H1 (cell line): ENCODE results near the gene ZNF358. TPM values are rescaled to one million over a fixed set of nuclear protein-coding genes. Genes with fewer than 3 reads are reported as not detected.

Source experiments
- CTCF ChIA-PET: fragments of 300-600 bp; sonication (Branson Sonifier 250); formaldehyde crosslinking; loops from one replicate; lab custom pipeline; 2021; ENCODE audit not compliant: partially characterized antibody; lab: Charles Lee
- POLR2A ChIA-PET: fragments of 300-600 bp; sonication (Branson Sonifier 250); formaldehyde crosslinking; loops from one replicate; lab custom pipeline; 2021; ENCODE audit warnings: inconsistent platforms; ENCODE audit not compliant: partially characterized antibody; lab: Charles Lee
- DNase-seq, 2 experiments: peaks; one replicate each; pipeline versions ENCODE4 v3.0.0 to v3.0.0-alpha.2; 2010 to 2022; ENCODE audit warnings: low spot score in 2 of 2, low read depth in 1 of 2, mixed read lengths in 1 of 2
- FAIRE-seq: peaks from 2 replicates; lab custom pipeline; 2011; peaks lifted over from hg19 to GRCh38; lab: Jason Lieb, UNC
- H2AFZ ChIP-seq: 2 replicates; pipeline ENCODE4 v1.8.1; 2012; ENCODE audit warnings: low read length, inconsistent platforms
- H2AK5ac ChIP-seq: 2 replicates; pipeline ENCODE4 v1.6.1; 2013; ENCODE audit warnings: low read depth, low read length
- H2BK120ac ChIP-seq: replicated peaks from 2 replicates; pipeline ENCODE3; 2013; ENCODE audit warnings: low read depth, low read length, inconsistent platforms
- H2BK12ac ChIP-seq: 2 replicates; pipeline ENCODE4 v1.6.1; 2013; ENCODE audit warnings: low read depth, low read length
- H2BK15ac ChIP-seq: 2 replicates; pipeline ENCODE4 v1.6.1; 2013; ENCODE audit warnings: low read length
- H2BK20ac ChIP-seq: 2 replicates; pipeline ENCODE4 v1.6.1; 2013; ENCODE audit warnings: low read length
- H2BK5ac ChIP-seq: 2 replicates; pipeline ENCODE4 v1.6.1; 2013; ENCODE audit warnings: low read depth, low read length
- H3K14ac ChIP-seq: 2 replicates; pipeline ENCODE4 v1.6.1; 2013; ENCODE audit warnings: inconsistent platforms; ENCODE audit not compliant: insufficient read length
- H3K18ac ChIP-seq: 2 replicates; pipeline ENCODE4 v1.6.1; 2013; ENCODE audit warnings: low read length; ENCODE audit errors: extremely low read depth
- H3K23ac ChIP-seq: 2 replicates; pipeline ENCODE4 v1.6.1; 2013; ENCODE audit warnings: inconsistent platforms; ENCODE audit not compliant: insufficient read length
- H3K23me2 ChIP-seq: 2 replicates; pipeline ENCODE4 v1.6.1; 2013; ENCODE audit warnings: low read depth, low read length
- H3K27ac ChIP-seq: 2 replicates; pipeline ENCODE4 v1.6.1; 2011; ENCODE audit warnings: low read depth, low read length, inconsistent platforms
- H3K27me3 ChIP-seq, 4 experiments: replicated peaks in 1 of 4; 1 replicate in 1 of 4; 2 replicates in 3 of 4; pipeline versions ENCODE4 v1.6.1 to v1.8.1; 2011 to 2013; ENCODE audit warnings: low read length in 3 of 4, mild to moderate bottlenecking in 3 of 4, inconsistent platforms in 2 of 4, mixed read lengths in 2 of 4, moderate library complexity in 1 of 4; ENCODE audit not compliant: control insufficient read depth in 3 of 4, insufficient read depth in 3 of 4; ENCODE audit errors: extremely low read depth in 1 of 4
- H3K36me3 ChIP-seq, 4 experiments: 2 replicates each; pipeline versions ENCODE4 v1.6.1 to v1.8.1; 2011 to 2013; ENCODE audit warnings: mild to moderate bottlenecking in 4 of 4, low read length in 3 of 4, moderate library complexity in 2 of 4, control low read depth in 1 of 4, inconsistent platforms in 1 of 4; ENCODE audit not compliant: insufficient read depth in 4 of 4, control insufficient read depth in 2 of 4
- H3K4ac ChIP-seq: replicated peaks from 2 replicates; pipeline ENCODE3; 2013; ENCODE audit warnings: low read length, low read depth, mixed read lengths, inconsistent platforms; ENCODE audit not compliant: insufficient read length
- H3K4me1 ChIP-seq, 4 experiments: replicated peaks in 1 of 4; 1 replicate in 1 of 4; 2 replicates in 3 of 4; pipeline versions ENCODE4 v1.6.1 to v1.8.1; 2011 to 2013; ENCODE audit warnings: low read length in 3 of 4, inconsistent platforms in 2 of 4, mixed read lengths in 1 of 4; ENCODE audit not compliant: insufficient read depth in 4 of 4, control insufficient read depth in 3 of 4
- H3K4me2 ChIP-seq, 2 experiments: 2 replicates each; pipeline versions ENCODE4 v1.6.1 to v1.8.1; 2011 to 2013; ENCODE audit warnings: low read depth in 2 of 2, low read length in 2 of 2, control low read depth in 1 of 2, inconsistent platforms in 1 of 2, mild to moderate bottlenecking in 1 of 2; ENCODE audit not compliant: insufficient read depth in 1 of 2
- H3K4me3 ChIP-seq, 4 experiments: fragments of 200-600, 300-600 bp in 1 of 4; sonication (generic), shearing (Covaris generic), sonication (Bioruptor Twin) in 1 of 4; 2 replicates each; pipeline versions ENCODE4 v1.5.1 to v1.8.1; 2011 to 2016; ENCODE audit warnings: low read length in 4 of 4, low read depth in 3 of 4, control low read depth in 2 of 4, inconsistent platforms in 2 of 4, mild to moderate bottlenecking in 2 of 4, mixed read lengths in 1 of 4, moderate library complexity in 1 of 4; ENCODE audit not compliant: insufficient read depth in 2 of 4; ENCODE audit errors: extremely low read depth in 1 of 4
- H3K56ac ChIP-seq: replicated peaks from 2 replicates; pipeline ENCODE3; 2013; ENCODE audit warnings: low read depth, mild to moderate bottlenecking, mixed read lengths, low read length, inconsistent platforms; ENCODE audit not compliant: insufficient read length
- H3K79me1 ChIP-seq: 2 replicates; pipeline ENCODE4 v1.6.1; 2013; ENCODE audit warnings: low read depth, low read length, control low read depth
- H3K79me2 ChIP-seq, 2 experiments: 2 replicates each; pipeline versions ENCODE4 v1.6.1 to v1.8.1; 2012 to 2013; ENCODE audit warnings: low read length in 2 of 2, mild to moderate bottlenecking in 2 of 2, inconsistent platforms in 1 of 2; ENCODE audit not compliant: insufficient read depth in 2 of 2, control insufficient read depth in 1 of 2
- H3K9ac ChIP-seq, 4 experiments: replicated peaks in 1 of 4; 1 replicate in 1 of 4; 2 replicates in 3 of 4; pipeline versions ENCODE4 v1.6.1 to v1.8.1; 2011 to 2013; ENCODE audit warnings: low read depth in 3 of 4, low read length in 3 of 4, control low read depth in 2 of 4, mild to moderate bottlenecking in 2 of 4, moderate library complexity in 2 of 4, inconsistent platforms in 1 of 4; ENCODE audit errors: extremely low read depth in 1 of 4
- H3K9me3 ChIP-seq, 2 experiments: 2 replicates each; pipeline versions ENCODE4 v1.6.1 to v1.8.1; 2012 to 2013; ENCODE audit warnings: mild to moderate bottlenecking in 2 of 2, moderate library complexity in 2 of 2, control low read depth in 1 of 2, inconsistent platforms in 1 of 2, low read depth in 1 of 2, low read length in 1 of 2, mixed read lengths in 1 of 2; ENCODE audit not compliant: insufficient read depth in 2 of 2
- H4K20me1 ChIP-seq, 2 experiments: replicated peaks in 1 of 2; 2 replicates each; pipeline versions ENCODE3 to v1.8.1; 2011 to 2013; ENCODE audit warnings: inconsistent platforms in 2 of 2, low read length in 2 of 2, mild to moderate bottlenecking in 1 of 2; ENCODE audit not compliant: insufficient read depth in 2 of 2, control insufficient read depth in 1 of 2
- H4K5ac ChIP-seq: 2 replicates; pipeline ENCODE4 v1.6.1; 2013; ENCODE audit warnings: low read length, low read depth, mixed read lengths, inconsistent platforms; ENCODE audit not compliant: insufficient read length
- H4K8ac ChIP-seq: 2 replicates; pipeline ENCODE4 v1.8.0; 2013; ENCODE audit warnings: mild to moderate bottlenecking, moderate library complexity, low read length, inconsistent platforms; ENCODE audit not compliant: insufficient read depth; ENCODE audit errors: extremely low read depth
- H4K91ac ChIP-seq: replicated peaks from 2 replicates; pipeline ENCODE3; 2013; ENCODE audit warnings: low read length, mixed read lengths, inconsistent platforms; ENCODE audit not compliant: insufficient read length
- FOSL1 ChIP-seq: IDR thresholded peaks from 2 replicates; pipeline ENCODE4 v1.6.1; 2011; ENCODE audit warnings: mild to moderate bottlenecking, low read depth, low read length, moderate library complexity; ENCODE audit not compliant: insufficient read depth
- GABPA ChIP-seq: IDR thresholded peaks from 2 replicates; pipeline ENCODE4 v1.6.1; 2011; ENCODE audit warnings: mild to moderate bottlenecking, low read length, moderate library complexity, borderline replicate concordance; ENCODE audit not compliant: insufficient read depth
- HDAC6 ChIP-seq: IDR thresholded peaks from one replicate; pipeline ENCODE4 v1.7.1; 2012; ENCODE audit warnings: low read depth, mild to moderate bottlenecking, inconsistent platforms, low read length, moderate library complexity
- JUND ChIP-seq: IDR thresholded peaks from 2 replicates; pipeline ENCODE4 v1.6.1; 2011; ENCODE audit warnings: mild to moderate bottlenecking, improper control_type of control experiment, low read length
- SP1 ChIP-seq: IDR thresholded peaks from 2 replicates; pipeline ENCODE4 v1.6.1; 2011; ENCODE audit warnings: low read depth, low read length
- SRF ChIP-seq: IDR thresholded peaks from 2 replicates; pipeline ENCODE4 v1.6.1; 2011; ENCODE audit warnings: mild to moderate bottlenecking, low read depth, low read length, moderate library complexity
- TBP ChIP-seq: IDR thresholded peaks from 2 replicates; pipeline ENCODE4 v1.6.1; 2011; ENCODE audit warnings: low read depth, low read length, improper control_type of control experiment
- WGBS, 2 experiments: shearing (Covaris generic) in 1 of 2; methylation state at CpG; one replicate each; pipeline versions ENCODE4 v1.1.6 to v1.1.7; 2013 to 2015; ENCODE audit warnings: low lambda C conversion rate in 2 of 2, mixed read lengths in 2 of 2, inconsistent platforms in 1 of 2, low coverage in 1 of 2, missing lambda C conversion rate in 1 of 2; ENCODE audit not compliant: insufficient replicate concordance in 2 of 2, insufficient coverage in 1 of 2, insufficient read length in 1 of 2; ENCODE audit errors: extremely low coverage in 1 of 2, missing lambda C conversion rate in 1 of 2; 5-methylcytosine and 5-hydroxymethylcytosine counted together
- polyA plus RNA-seq, 7 experiments: library from polyadenylated mRNA; depleted of rRNA in 3 of 7; stranded (reverse) in 5 of 7; unstranded in 2 of 7; fragments of >200 nt in 5 of 7; fragments of 200-250 nt in 2 of 7; gene quantifications; 1 replicate in 5 of 7; 2 replicates in 1 of 7; 4 replicates in 1 of 7; pipeline versions ENCODE4 v1.2.1 to v1.2.3, GENCODE V29; 2011 to 2013; ENCODE audit warnings: missing spikeins in 2 of 7, mixed read lengths in 2 of 7
- total RNA-seq: library from RNA; stranded (reverse); fragmentation: NEBNext Ultra II Directional; extraction: Animal tissue kit (Norgen Biotek cat#: 25700); gene quantifications from 2 replicates; pipeline ENCODE4 v1.2.1, GENCODE V29; 2021

The ZNF358 gene
- total and polyA plus RNA-seq, 2 of the 8 experiments (the other 6 are each of a cell fraction or from before 2014, with no cell fraction given): 40.0 to 60.3 TPM

DNA sequence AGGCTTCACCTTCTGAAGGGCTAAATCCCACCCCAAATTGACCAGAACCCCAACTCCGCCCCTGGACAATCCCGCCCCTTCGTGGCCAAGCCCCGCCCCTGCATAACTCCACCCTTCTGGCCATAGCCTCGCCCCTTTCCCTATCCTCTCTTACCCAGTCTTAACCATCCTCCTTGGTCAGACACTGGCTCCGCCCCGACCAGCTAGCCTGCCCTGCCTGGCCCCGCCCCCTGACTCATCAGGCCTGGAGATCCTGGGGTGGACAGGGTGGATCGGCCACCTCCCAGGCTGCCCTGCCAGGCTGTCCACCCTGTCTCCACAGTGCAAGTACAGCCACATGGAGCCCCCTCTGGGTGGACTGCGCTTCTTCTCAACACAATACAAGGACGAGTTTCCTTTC lies 8.0 kb upstream of the ZNF358 start:
- Histone ChIP-seq H2BK15ac (peak overlapping the region; percentile 97), H3K79me1 (no peaks in the 10 kb centered on the region), H2AFZ (no peak overlapping the region), H2BK20ac (no peak overlapping the region), H3K14ac (no peak overlapping the region), H2AK5ac (no peak overlapping the region), H3K4me2 (no peak overlapping the region), H3K56ac (no peak overlapping the region), H3K4me1 (peaks cover 0 to 16% (median 12%) of the 10 kb centered on the region in 4 experiments; a peak in 5 of 7 replicates), H3K23me2 (peaks cover 8% of the 10 kb centered on the region; the same call in 1 of the 2 replicates), H4K20me1 (no peaks in the 10 kb centered on the region), H3K4ac (peak overlapping the region; percentile 91), H3K27me3 (peaks cover 0 to 6% (median 4%) of the 10 kb centered on the region in 4 experiments; a peak in 1 of 7 replicates), H3K79me2 (no peaks in the 10 kb centered on the region), H3K23ac (no peak overlapping the region), H2BK120ac (no peak overlapping the region), H3K27ac (no peak overlapping the region), H2BK12ac (no peak overlapping the region), H3K9ac (no peak overlapping the region; a peak in 1 of 7 replicates), H4K5ac (no peak overlapping the region), H4K91ac (peak overlapping the region; percentile 89), H3K4me3 (no peak overlapping the region), H3K9me3 (no peaks in the 10 kb centered on the region), H3K18ac (no peak overlapping the region; the same call in 1 of the 2 replicates), H2BK5ac (peak overlapping the region; percentile 60; the same call in 1 of the 2 replicates)
- peak; percentile 81 for FAIRE-seq
- DNase-seq: peak; percentile 60 to 96
- WGBS, 2 experiments: 58% methylated on average over 7 of the region's 11 CpGs; no CpG with 5 or more reads in 1 of the 2 experiments
- CTCF ChIA-PET: interaction anchor here (0.6 kb wide), 1 partner anchor 400 kb away, joined by 3 read pairs; no protein-coding TSS in a partner anchor
- TF ChIP-seq SRF (no peak), SP1 (no peak), HDAC6 (no peak), TBP (no peak), JUND (peak; percentile 69; the same call in 1 of the 2 replicates), GABPA (no peak), FOSL1 (no peak)
- TF ChIP-seq, all 59 proteins: peak for 1
- Histone ChIP-seq H3K36me3 (no peaks in the 10 kb centered on the region), H4K8ac (no peak overlapping the region)
- POLR2A ChIA-PET: interaction anchor here (0.5 to 2.8 kb wide), 4 partner anchors 8 to 156 kb away, joined by 3 to 12 read pairs (median 4); partner anchors contain the start of genes MCOLN1 and ZNF358
